Measurements from ENCODE around the gene MPHOSPH10.

GRCh38 chr2:71130905-71131244 lies 441 bp downstream of the MPHOSPH10 start:
- TF ChIP-seq CTCF (IDR thresholded peaks at IDR 0.05; ENCODE audit: low read length) (no peak), EZH2 (IDR thresholded peaks at IDR 0.05; ENCODE audit: borderline replicate concordance, low read length) (no peak)
